ENCODE results near the gene TAF11.
"Not testable (repeated sequence)": the region's sequence is repeated elsewhere in the genome, so short reads cannot be mapped to it uniquely, and the experiment has no call there.

The TAF11 gene

GRCh38 chr6:34904990-34905613, 17.3 kb upstream of the TAF11 start:
- FAIRE-seq (no peak), DNase-seq (ENCODE audit: insufficient read length, low spot score) (no peak)
- TF ChIP-seq CTCF (IDR thresholded peaks at IDR 0.05; ENCODE audit: insufficient read depth, missing control alignments): no peak

GRCh38 chr6:34901930-34902329, 14.1 kb upstream of the TAF11 start:
- DNase-seq (ENCODE audit: insufficient read length, low spot score): no peak
- FAIRE-seq: no peak
- TF ChIP-seq CTCF (IDR thresholded peaks at IDR 0.05; ENCODE audit: insufficient read depth, missing control alignments): no peak

GRCh38 chr6:34900321-34901031, 12.6 kb upstream of the TAF11 start:
- FAIRE-seq (no peak), DNase-seq (ENCODE audit: insufficient read length, low spot score) (no peak)
- TF ChIP-seq CTCF (IDR thresholded peaks at IDR 0.05; ENCODE audit: insufficient read depth, missing control alignments): no peak

GRCh38 chr6:34899748-34900147, 11.9 kb upstream of the TAF11 start:
- FAIRE-seq; DNase-seq (ENCODE audit: insufficient read length, low spot score): not testable (repeated sequence)

- DNase-seq (ENCODE audit: insufficient read length, low spot score) (no peak), FAIRE-seq (no peak)
- no peak for TF ChIP-seq CTCF (IDR thresholded peaks at IDR 0.05; ENCODE audit: insufficient read depth, missing control alignments)
Measured at GRCh38 chr6:34897716-34898115, 9.9 kb upstream of the TAF11 start.

GRCh38 chr6:34897130-34897529, 9.3 kb upstream of the TAF11 start:
- FAIRE-seq (no peak), DNase-seq (ENCODE audit: insufficient read length, low spot score) (no peak)
- no peak for TF ChIP-seq CTCF (IDR thresholded peaks at IDR 0.05; ENCODE audit: insufficient read depth, missing control alignments)

- no peak for TF ChIP-seq CTCF (IDR thresholded peaks at IDR 0.05; ENCODE audit: insufficient read depth, missing control alignments)
- FAIRE-seq (no peak), DNase-seq (ENCODE audit: insufficient read length, low spot score) (no peak)
Measured at GRCh38 chr6:34894693-34895092, 6.9 kb upstream of the TAF11 start.

All from D721Med (cell line).